ENCODE data around the gene RBM33.

- no peak for TF ChIP-seq POLR2AphosphoS5 (IDR thresholded peaks at IDR 0.05; ENCODE audit: borderline replicate concordance, low read depth, low read length)
- TF ChIP-seq EZH2 (IDR thresholded peaks at IDR 0.05), result no peak
- no peak for TF ChIP-seq FOXP2 (optimal IDR thresholded peaks at IDR 0.05; ENCODE audit: control extremely low read depth, extremely low read length, insufficient read depth)
Measured at GRCh38 chr7:155769701-155770100, 125.2 kb downstream of the RBM33 start.
